Activated CD4-positive, alpha-beta T cell treated with anti-CD3 and anti-CD28 coated beads, Interleukin-2, amount 10 ng/mL, durations not matched to agents 7 days and 5 days (primary cell): Measurements from ENCODE around the gene GSKIP. TPM values are rescaled to one million over a fixed set of nuclear protein-coding genes. Genes with fewer than 3 reads are reported as not detected.
A peak's percentile ranks its signal among the peaks of the same experiment; 100 is the strongest.

Experiments used
- CTCF ChIA-PET: fragments of 350-600 bp; sonication (Branson Sonifier 250); formaldehyde crosslinking; loops from one replicate; lab custom pipeline; 2021; ENCODE audit warnings: antibody characterized with exemption; lab: Charles Lee
- POLR2A ChIA-PET: fragments of 350-600 bp; sonication (Branson Sonifier 250); formaldehyde crosslinking; loops from one replicate; lab custom pipeline; 2021; ENCODE audit warnings: antibody characterized with exemption; lab: Charles Lee
- DNase-seq: peaks from one replicate; pipeline ENCODE4 v3.0.0-alpha.2; 2020
- H3K27ac Mint-ChIP-seq: one replicate; pipeline ENCODE4 v1.8.0; 2021; ENCODE audit warnings: mild to moderate bottlenecking, moderate library complexity, mixed read lengths
- H3K27me3 Mint-ChIP-seq: one replicate; pipeline ENCODE4 v1.8.0; 2021; ENCODE audit warnings: mixed read lengths
- H3K36me3 Mint-ChIP-seq: one replicate; pipeline ENCODE4 v1.8.0; 2021; ENCODE audit warnings: low read depth, mixed read lengths
- H3K4me1 Mint-ChIP-seq: one replicate; pipeline ENCODE4 v1.8.0; 2021; ENCODE audit warnings: mixed read lengths
- H3K4me3 Mint-ChIP-seq: one replicate; pipeline ENCODE4 v1.8.0; 2021; ENCODE audit warnings: mild to moderate bottlenecking, moderate library complexity, mixed read lengths
- H3K9me3 Mint-ChIP-seq: one replicate; pipeline ENCODE4 v1.8.0; 2021; ENCODE audit warnings: mixed read lengths
- total RNA-seq, 2 experiments: library from RNA; stranded (reverse); gene quantifications; one replicate each; pipeline ENCODE4 v1.2.3, GENCODE V29; 2021

The GSKIP gene
- total RNA-seq, 2 experiments from 2014 or later: 17.3 to 23.9 TPM

GRCh38 chr14:96354246-96354645 is 9.1 kb upstream of the GSKIP start:
- H3K4me3 Mint-ChIP-seq: no peak overlapping the region
- DNase-seq: no peak
- H3K4me1 Mint-ChIP-seq: peaks cover 10% of the 10 kb centered on the region
- POLR2A ChIA-PET: no interaction called here
- no peaks in the 10 kb centered on the region for H3K27me3 Mint-ChIP-seq
- H3K9me3 Mint-ChIP-seq: no peaks in the 10 kb centered on the region
- no peaks in the 10 kb centered on the region for H3K36me3 Mint-ChIP-seq
- CTCF ChIA-PET: interaction anchor here (2.1 kb wide), 1 partner anchor 9 kb away, joined by 6 read pairs; no protein-coding TSS in a partner anchor
- H3K27ac Mint-ChIP-seq: no peak overlapping the region

DNA sequence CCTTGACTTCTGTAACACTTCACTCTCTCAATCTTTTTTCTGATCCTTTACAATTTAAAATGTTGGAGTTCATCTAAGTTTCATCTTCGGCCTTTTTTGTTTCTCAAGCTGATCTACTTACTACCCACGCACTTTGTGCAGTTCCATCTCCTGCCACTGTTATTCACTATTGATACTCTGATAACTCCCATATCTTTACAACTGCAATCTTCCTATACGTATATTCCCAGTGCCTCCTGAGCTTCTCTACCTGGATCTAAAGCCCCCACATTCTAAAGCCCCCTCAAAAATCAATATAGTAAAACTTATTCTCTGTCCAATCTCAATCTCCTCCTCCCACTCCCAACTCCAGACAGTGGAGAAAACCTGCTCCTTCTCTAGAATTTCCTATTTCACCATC is 6.1 kb upstream of the GSKIP start:
- Mint-ChIP-seq H3K4me1 (peaks cover 29% of the 10 kb centered on the region), H3K27ac (no peak overlapping the region), H3K36me3 (no peaks in the 10 kb centered on the region), H3K9me3 (no peaks in the 10 kb centered on the region), H3K4me3 (no peak overlapping the region), H3K27me3 (no peaks in the 10 kb centered on the region)
- DNase-seq: no peak
- ChIA-PET CTCF (interaction anchor here (0.6 kb wide), 1 partner anchor 102 kb away, joined by 6 read pairs; no protein-coding TSS in a partner anchor), POLR2A (no interaction called here)

DNA sequence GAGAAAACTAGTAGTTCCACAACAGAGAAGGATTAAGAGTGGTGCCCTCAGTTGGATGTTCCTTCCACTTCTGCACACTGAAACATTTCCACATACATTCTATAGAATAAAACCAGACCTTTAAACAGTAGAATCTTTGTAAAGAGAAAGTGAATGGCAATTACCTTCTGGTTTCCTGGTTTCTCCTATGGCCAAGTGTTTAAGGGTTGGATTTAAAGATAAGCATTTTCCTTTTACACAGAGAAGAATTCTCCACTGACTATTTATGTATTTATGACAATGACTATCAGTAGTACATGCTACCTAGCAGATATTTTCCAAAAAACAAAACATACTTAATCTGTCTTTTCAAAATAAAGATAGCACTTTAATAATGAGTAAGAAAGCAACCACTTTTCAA is 3.4 kb upstream of the GSKIP start:
- no peak for DNase-seq
- Mint-ChIP-seq H3K27me3 (no peaks in the 10 kb centered on the region), H3K36me3 (peaks cover 2% of the 10 kb centered on the region), H3K9me3 (no peaks in the 10 kb centered on the region), H3K27ac (no peak overlapping the region), H3K4me1 (peaks cover 39% of the 10 kb centered on the region), H3K4me3 (no peak overlapping the region)
- CTCF ChIA-PET: no interaction called here
- POLR2A ChIA-PET: no interaction called here

DNA sequence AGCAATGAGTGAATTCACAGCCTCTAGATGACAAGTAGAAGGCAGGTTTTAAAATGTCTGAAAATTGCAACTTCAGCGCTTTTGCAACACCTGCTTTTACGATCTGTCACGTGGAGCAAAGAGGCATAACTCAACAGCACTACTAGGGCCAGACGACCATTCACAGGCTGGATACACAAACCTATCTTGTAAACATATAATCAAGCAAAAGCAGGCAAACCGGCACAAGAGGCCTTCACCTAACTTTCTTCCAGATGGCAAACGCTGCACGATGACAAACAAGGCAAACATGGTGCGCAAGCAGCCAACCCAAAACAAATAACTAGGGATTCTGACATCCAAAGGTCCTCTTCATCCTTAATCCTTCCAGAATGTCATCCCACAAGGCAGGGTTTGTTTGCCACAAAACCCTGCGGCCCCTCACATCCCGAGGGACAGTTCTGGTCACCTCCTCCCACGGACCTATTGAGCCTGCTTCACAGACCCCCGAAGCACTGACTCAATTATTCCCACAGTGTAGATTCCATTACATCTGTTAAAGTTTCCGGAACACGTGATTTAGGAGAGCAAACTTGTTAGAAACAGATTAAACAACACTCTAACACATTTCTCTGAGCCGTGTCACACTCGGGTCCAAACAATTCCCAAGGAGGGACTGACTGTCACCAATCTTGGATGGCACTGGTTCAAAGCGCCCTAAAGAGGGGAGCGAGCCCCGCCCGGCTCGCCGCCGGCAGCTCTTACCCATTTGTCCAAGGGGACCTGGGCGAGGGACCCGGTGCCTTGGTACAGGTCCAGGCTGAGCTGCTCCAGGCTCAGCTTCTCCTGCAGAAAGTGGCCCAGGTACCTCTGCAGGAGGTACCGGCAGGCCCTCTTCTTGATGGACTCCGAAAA is 1.0 kb upstream of the GSKIP start:
- Mint-ChIP-seq H3K4me3 (peak overlapping the region; percentile 79), H3K36me3 (peaks cover 4% of the 10 kb centered on the region), H3K27me3 (no peaks in the 10 kb centered on the region), H3K4me1 (peaks cover 42% of the 10 kb centered on the region), H3K9me3 (no peaks in the 10 kb centered on the region), H3K27ac (peak overlapping the region; percentile 91)
- DNase-seq: peak; percentile 72
- ChIA-PET POLR2A (no interaction called here), CTCF (interaction anchor here (0.5 kb wide), 1 partner anchor 21 kb away, joined by 3 read pairs; no protein-coding TSS in a partner anchor)

- Mint-ChIP-seq H3K4me1 (peaks cover 45% of the 10 kb centered on the region), H3K9me3 (no peaks in the 10 kb centered on the region)
- CTCF ChIA-PET: interaction anchor here (1.0 kb wide), 1 partner anchor 18 kb away, joined by 3 read pairs; no protein-coding TSS in a partner anchor
These were observed 518 bp downstream of the GSKIP start for GRCh38 chr14:96363751-96364336.

GRCh38 chr14:96364962-96365361 is 1.6 kb downstream of the GSKIP start:
- Mint-ChIP-seq H3K9me3 (peaks cover 3% of the 10 kb centered on the region), H3K36me3 (peaks cover 11% of the 10 kb centered on the region), H3K27me3 (no peaks in the 10 kb centered on the region), H3K4me1 (peaks cover 42% of the 10 kb centered on the region), H3K4me3 (peak overlapping the region; percentile 79), H3K27ac (no peak overlapping the region)
- ChIA-PET POLR2A (no interaction called here), CTCF (interaction anchor here (1.0 kb wide), 1 partner anchor 17 kb away, joined by 3 read pairs; no protein-coding TSS in a partner anchor)
- DNase-seq: no peak

More at GRCh38 chr14:96363751-96364336, 518 bp downstream of the GSKIP start:
- Mint-ChIP-seq H3K36me3 (peaks cover 9% of the 10 kb centered on the region), H3K27ac (peak overlapping the region; percentile 89), H3K4me3 (peak overlapping the region; percentile 79), H3K27me3 (no peaks in the 10 kb centered on the region)
- DNase-seq: peak; percentile 50
- POLR2A ChIA-PET: no interaction called here

GRCh38 chr14:96368534-96368933 is 5.2 kb downstream of the GSKIP start:
- H3K4me1 Mint-ChIP-seq: peaks cover 23% of the 10 kb centered on the region
- H3K4me3 Mint-ChIP-seq: no peak overlapping the region
- H3K9me3 Mint-ChIP-seq: peaks cover 3% of the 10 kb centered on the region
- no peaks in the 10 kb centered on the region for H3K27me3 Mint-ChIP-seq
- peaks cover 13% of the 10 kb centered on the region for H3K36me3 Mint-ChIP-seq
- DNase-seq: no peak
- CTCF ChIA-PET: interaction anchor here (0.6 to 2.4 kb wide), 2 partner anchors 14 to 329 kb away, joined by 3 to 9 read pairs; partner anchors contain the start of gene C14orf132
- POLR2A ChIA-PET: no interaction called here
- no peak overlapping the region for H3K27ac Mint-ChIP-seq

- DNase-seq: no peak
- Mint-ChIP-seq H3K27ac (no peak overlapping the region), H3K4me1 (peaks cover 11% of the 10 kb centered on the region), H3K4me3 (no peak overlapping the region), H3K27me3 (no peaks in the 10 kb centered on the region), H3K9me3 (peaks cover 3% of the 10 kb centered on the region), H3K36me3 (peaks cover 11% of the 10 kb centered on the region)
- ChIA-PET CTCF (interaction anchor here (1.4 kb wide), 1 partner anchor 10 kb away, joined by 5 read pairs; no protein-coding TSS in a partner anchor), POLR2A (no interaction called here)
These were observed 7.2 kb downstream of the GSKIP start for GRCh38 chr14:96370528-96370927.

- H3K27me3 Mint-ChIP-seq: no peaks in the 10 kb centered on the region
- H3K27ac Mint-ChIP-seq: no peak overlapping the region
- peaks cover 4% of the 10 kb centered on the region for H3K4me1 Mint-ChIP-seq
- DNase-seq: no peak
- no peak overlapping the region for H3K4me3 Mint-ChIP-seq
- ChIA-PET POLR2A (no interaction called here), CTCF (no interaction called here)
- H3K9me3 Mint-ChIP-seq: peaks cover 3% of the 10 kb centered on the region
- H3K36me3 Mint-ChIP-seq: peaks cover 9% of the 10 kb centered on the region
These were observed 10.2 kb downstream of the GSKIP start for GRCh38 chr14:96373538-96373937.

- no peak overlapping the region for H3K4me3 Mint-ChIP-seq
- H3K27me3 Mint-ChIP-seq: no peaks in the 10 kb centered on the region
- no peak for DNase-seq
- no peaks in the 10 kb centered on the region for H3K9me3 Mint-ChIP-seq
- H3K4me1 Mint-ChIP-seq: peaks cover 10% of the 10 kb centered on the region
- ChIA-PET CTCF (no interaction called here), POLR2A (no interaction called here)
- no peak overlapping the region for H3K27ac Mint-ChIP-seq
- peaks cover 3% of the 10 kb centered on the region for H3K36me3 Mint-ChIP-seq
These were observed 12.8 kb downstream of the GSKIP start for GRCh38 chr14:96376093-96376492.

DNA sequence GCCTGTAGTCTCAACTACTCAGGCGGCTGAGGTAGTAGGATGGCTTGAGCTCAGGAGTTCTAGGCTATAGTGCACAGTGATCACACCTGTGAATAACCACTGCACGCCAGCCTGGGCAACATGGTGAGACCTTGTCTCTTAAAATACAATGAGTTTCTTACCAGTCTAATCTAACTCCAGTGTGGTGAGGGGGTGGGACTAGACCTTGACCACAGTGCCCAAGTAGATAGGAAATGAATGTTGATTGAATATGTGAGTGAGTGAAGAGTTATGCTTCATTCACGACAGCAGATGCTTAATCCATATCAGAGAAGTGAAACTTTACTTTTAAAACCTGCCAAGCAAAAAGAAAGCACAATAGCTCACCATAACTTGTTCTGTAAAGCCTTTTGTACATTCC is 17.4 kb downstream of the GSKIP start:
- DNase-seq: no peak
- Mint-ChIP-seq H3K27me3 (no peaks in the 10 kb centered on the region), H3K4me1 (peaks cover 10% of the 10 kb centered on the region), H3K27ac (no peak overlapping the region), H3K36me3 (peaks cover 3% of the 10 kb centered on the region), H3K9me3 (no peaks in the 10 kb centered on the region), H3K4me3 (no peak overlapping the region)
- ChIA-PET CTCF (interaction anchor here (1.3 to 1.4 kb wide), 2 partner anchors 8 to 10 kb away, joined by 4 to 5 read pairs; no protein-coding TSS in a partner anchor), POLR2A (interaction anchor here (0.6 kb wide), 1 partner anchor 36 kb away, joined by 4 read pairs; no protein-coding TSS in a partner anchor)

DNA sequence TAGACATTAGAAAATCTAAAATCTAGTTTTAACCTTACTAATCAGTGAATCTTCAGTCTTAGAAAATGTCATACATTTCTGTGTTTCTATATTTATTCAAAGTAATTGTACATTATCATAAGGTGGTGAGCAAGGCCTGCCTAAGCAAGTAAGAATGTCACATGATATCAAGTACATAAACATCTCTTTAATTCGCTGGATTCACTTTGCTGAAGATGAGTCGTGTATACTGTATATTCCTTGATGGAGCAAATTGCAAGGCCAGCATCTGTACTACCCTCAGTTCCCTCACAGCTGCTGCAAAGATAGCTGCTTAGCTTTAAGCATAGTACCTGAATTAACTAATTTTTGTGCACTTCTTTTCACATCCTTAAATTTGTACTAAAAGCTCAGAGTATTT is 20.1 kb downstream of the GSKIP start:
- Mint-ChIP-seq H3K36me3 (peaks cover 8% of the 10 kb centered on the region), H3K27me3 (no peaks in the 10 kb centered on the region), H3K4me1 (peaks cover 10% of the 10 kb centered on the region), H3K9me3 (no peaks in the 10 kb centered on the region), H3K4me3 (no peak overlapping the region), H3K27ac (no peak overlapping the region)
- ChIA-PET CTCF (interaction anchor here (2.3 kb wide), 1 partner anchor 16 kb away, joined by 9 read pairs; no protein-coding TSS in a partner anchor), POLR2A (no interaction called here)
- DNase-seq: no peak

- ChIA-PET POLR2A (no interaction called here), CTCF (no interaction called here)
- Mint-ChIP-seq H3K36me3 (peaks cover 8% of the 10 kb centered on the region), H3K27me3 (no peaks in the 10 kb centered on the region), H3K4me3 (no peak overlapping the region), H3K4me1 (peaks cover 10% of the 10 kb centered on the region), H3K9me3 (no peaks in the 10 kb centered on the region), H3K27ac (no peak overlapping the region)
- DNase-seq: no peak
These were observed 20.7 kb downstream of the GSKIP start for GRCh38 chr14:96384053-96384452.
